Measurements from ENCODE around the gene RRBP1. TPM values are rescaled to one million over a fixed set of nuclear protein-coding genes. Genes with fewer than 3 reads are reported as not detected.

RRBP1 gene
- total and polyA plus RNA-seq, 4 donors = 106 to 208 (median 127) TPM

DNA sequence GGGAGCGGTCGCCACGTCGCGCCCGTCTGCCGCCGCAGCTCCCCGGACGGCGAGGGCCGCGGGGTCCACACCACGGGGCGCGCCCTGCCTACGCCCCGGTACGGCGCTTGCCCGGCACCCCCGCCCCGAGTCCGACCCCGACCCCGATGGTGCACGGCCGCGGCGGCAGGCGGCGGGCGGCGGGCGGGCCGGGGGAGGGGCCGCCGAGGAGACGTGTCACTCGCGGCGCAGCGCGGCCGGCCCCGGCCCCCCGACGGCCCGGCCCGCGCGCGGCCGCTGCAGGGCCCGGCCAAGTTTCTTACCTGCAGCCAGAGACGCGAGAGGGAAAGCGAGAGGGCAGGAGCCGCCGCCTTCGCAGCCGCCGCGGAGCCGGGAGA lies 328 bp downstream of the RRBP1 start:
- Histone ChIP-seq H3K9ac (ENCODE audit: insufficient read depth in 1 of 2, low read length in 2 of 2) (no peak overlapping the region), H3K9me3 (ENCODE audit: control insufficient read depth in 4 of 4, insufficient read depth in 3 of 4, low read length in 3 of 4) (no peaks in the 10 kb centered on the region), H3K27me3 (ENCODE audit: control insufficient read depth in 3 of 3, insufficient read depth in 3 of 3, low read length in 2 of 3) (no peaks in the 10 kb centered on the region), H3K36me3 (ENCODE audit: control insufficient read depth in 4 of 4, insufficient read depth in 4 of 4, low read length in 4 of 4) (peaks cover 0 to 10% (median under 1%) of the 10 kb centered on the region in 4 donors), H3K4me3 (peak overlapping the region; percentile 90), H3K27ac (ENCODE audit: low read depth in 1 of 2, low read length in 1 of 2) (peak overlapping the region; percentile 91 to 99), H3K4me1 (ENCODE audit: control insufficient read depth in 5 of 5, insufficient read depth in 5 of 5, low read length in 5 of 5) (peaks cover 0 to 33% (median 11%) of the 10 kb centered on the region in 5 donors)
- WGBS, 2 donors = 0 to 1% methylated on average over 36 to 65 of the region's 65 CpGs
- DNase-seq = no peak
- TF ChIP-seq, protein P1, sequence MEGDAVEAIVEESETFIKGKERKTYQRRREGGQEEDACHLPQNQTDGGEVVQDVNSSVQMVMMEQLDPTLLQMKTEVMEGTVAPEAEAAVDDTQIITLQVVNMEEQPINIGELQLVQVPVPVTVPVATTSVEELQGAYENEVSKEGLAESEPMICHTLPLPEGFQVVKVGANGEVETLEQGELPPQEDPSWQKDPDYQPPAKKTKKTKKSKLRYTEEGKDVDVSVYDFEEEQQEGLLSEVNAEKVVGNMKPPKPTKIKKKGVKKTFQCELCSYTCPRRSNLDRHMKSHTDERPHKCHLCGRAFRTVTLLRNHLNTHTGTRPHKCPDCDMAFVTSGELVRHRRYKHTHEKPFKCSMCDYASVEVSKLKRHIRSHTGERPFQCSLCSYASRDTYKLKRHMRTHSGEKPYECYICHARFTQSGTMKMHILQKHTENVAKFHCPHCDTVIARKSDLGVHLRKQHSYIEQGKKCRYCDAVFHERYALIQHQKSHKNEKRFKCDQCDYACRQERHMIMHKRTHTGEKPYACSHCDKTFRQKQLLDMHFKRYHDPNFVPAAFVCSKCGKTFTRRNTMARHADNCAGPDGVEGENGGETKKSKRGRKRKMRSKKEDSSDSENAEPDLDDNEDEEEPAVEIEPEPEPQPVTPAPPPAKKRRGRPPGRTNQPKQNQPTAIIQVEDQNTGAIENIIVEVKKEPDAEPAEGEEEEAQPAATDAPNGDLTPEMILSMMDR (IDR thresholded peaks at IDR 0.05; ENCODE audit: control extremely low read depth, extremely low read depth) = no peak
- ATAC-seq (ENCODE audit: insufficient read depth, low FRiP score) = no peak

DNA sequence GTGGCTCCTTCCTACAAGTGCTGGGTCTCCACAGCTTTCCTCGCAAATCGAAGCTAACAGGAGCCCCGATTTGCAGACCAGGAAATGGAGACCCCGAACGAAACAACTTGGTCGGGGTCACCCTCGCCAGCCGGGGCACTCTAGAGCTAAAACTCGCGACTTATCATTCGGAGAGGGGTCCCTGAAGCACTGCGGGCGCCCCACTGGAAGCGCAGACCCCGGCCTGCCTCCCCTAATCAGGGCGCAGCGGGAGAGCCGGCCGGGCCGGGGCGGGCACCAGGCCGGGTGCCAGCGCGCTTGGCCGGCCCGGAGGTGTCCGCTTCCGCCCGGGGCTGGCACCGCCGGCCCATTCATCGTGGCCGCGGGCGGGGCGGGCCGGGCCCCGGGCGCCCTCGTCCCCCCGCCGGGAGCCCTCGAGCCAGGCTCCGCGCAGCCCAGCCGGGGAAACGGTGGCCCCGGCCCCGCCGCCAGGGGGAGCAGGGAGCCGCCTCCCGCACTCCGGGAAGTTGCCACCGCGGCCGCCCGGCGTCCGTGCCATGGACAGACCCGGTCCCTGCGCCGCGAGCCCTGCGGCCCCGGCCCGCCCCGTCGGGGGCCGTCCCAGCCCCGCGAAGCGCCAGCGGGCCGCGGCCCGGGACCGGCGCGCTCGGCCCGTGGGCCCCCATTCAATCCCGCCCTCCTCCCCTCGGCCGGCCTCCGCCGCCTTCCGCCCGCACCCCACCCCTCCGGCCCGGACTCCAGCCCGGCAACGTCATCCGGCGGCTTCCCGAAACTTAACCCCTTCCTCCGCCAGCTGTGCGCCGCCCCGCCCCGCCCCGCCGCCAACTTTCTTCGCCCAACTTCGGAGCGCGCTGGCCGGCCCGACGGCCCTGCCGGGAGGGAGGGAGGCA lies 961 bp downstream of the RRBP1 start:
- Histone ChIP-seq H3K4me3 (peak overlapping the region; percentile 90), H3K9ac (ENCODE audit: insufficient read depth in 1 of 2, low read length in 2 of 2) (no peak overlapping the region), H3K4me1 (ENCODE audit: control insufficient read depth in 5 of 5, insufficient read depth in 5 of 5, low read length in 5 of 5) (peaks cover 0 to 33% (median 11%) of the 10 kb centered on the region in 5 donors), H3K9me3 (ENCODE audit: control insufficient read depth in 4 of 4, insufficient read depth in 3 of 4, low read length in 3 of 4) (no peaks in the 10 kb centered on the region), H3K36me3 (ENCODE audit: control insufficient read depth in 4 of 4, insufficient read depth in 4 of 4, low read length in 4 of 4) (peaks cover 0 to 11% (median 3%) of the 10 kb centered on the region in 4 donors), H3K27me3 (ENCODE audit: control insufficient read depth in 3 of 3, insufficient read depth in 3 of 3, low read length in 2 of 3) (no peaks in the 10 kb centered on the region), H3K27ac (ENCODE audit: low read depth in 1 of 2, low read length in 1 of 2) (peak overlapping the region; percentile 91 to 99)
- ATAC-seq (ENCODE audit: insufficient read depth, low FRiP score) (peak; percentile 30), DNase-seq (peak; percentile 79 to 87 (median 87))
- TF ChIP-seq, protein P1 (IDR thresholded peaks at IDR 0.05; ENCODE audit: control extremely low read depth, extremely low read depth) = peak; percentile 49
- WGBS, 2 donors = 1% methylated on average over 80 to 110 of the region's 110 CpGs

GRCh38 chr20:17679941-17680835 lies 1.9 kb downstream of the RRBP1 start:
- H3K4me3 ChIP-seq = peak overlapping the region; percentile 90
- ATAC-seq (ENCODE audit: insufficient read depth, low FRiP score) = no peak
- 16 to 24% methylated on average over 27 of the region's 27 CpGs for WGBS, 2 donors
- H3K9me3 ChIP-seq (ENCODE audit: control insufficient read depth in 4 of 4, insufficient read depth in 3 of 4, low read length in 3 of 4) = no peaks in the 10 kb centered on the region
- peaks cover 0 to 16% (median 5%) of the 10 kb centered on the region in 4 donors for H3K36me3 ChIP-seq (ENCODE audit: control insufficient read depth in 4 of 4, insufficient read depth in 4 of 4, low read length in 4 of 4)
- DNase-seq = peak; percentile 39 to 63 (median 52)
- H3K9ac ChIP-seq (ENCODE audit: insufficient read depth in 1 of 2, low read length in 2 of 2) = peak overlapping the region in 1 of 2 donors; percentile 50
- TF ChIP-seq, protein P1 (IDR thresholded peaks at IDR 0.05; ENCODE audit: control extremely low read depth, extremely low read depth) = no peak
- peaks cover 0 to 40% (median 16%) of the 10 kb centered on the region in 5 donors for H3K4me1 ChIP-seq (ENCODE audit: control insufficient read depth in 5 of 5, insufficient read depth in 5 of 5, low read length in 5 of 5)
- no peaks in the 10 kb centered on the region for H3K27me3 ChIP-seq (ENCODE audit: control insufficient read depth in 3 of 3, insufficient read depth in 3 of 3, low read length in 2 of 3)
- H3K27ac ChIP-seq (ENCODE audit: low read depth in 1 of 2, low read length in 1 of 2) = peak overlapping the region; percentile 91 to 99
